Calu3 (cell line): ENCODE data around the gene ANK2. TPM values are rescaled to one million over a fixed set of nuclear protein-coding genes. Genes with fewer than 3 reads are reported as not detected.

Source experiments
- BruUV-seq: library from RNA; stranded (reverse); fragments of 400-500 nt; replicated peaks from 2 replicates; lab custom pipeline; 2021; lab: Mats Ljungman, UMichigan
- CTCF ChIA-PET: fragments of 300-600 bp; sonication (Branson Sonifier 250); formaldehyde crosslinking; loops from one replicate; lab custom pipeline; 2022; ENCODE audit warnings: antibody characterized with exemption; lab: Charles Lee
- DNase-seq: peaks from one replicate; pipeline ENCODE4 v3.0.0; 2022
- H3K27ac Mint-ChIP-seq: one replicate; pipeline ENCODE4 v1.8.0; 2022; ENCODE audit warnings: mixed read lengths; ENCODE audit not compliant: unreplicated experiment
- H3K27me3 Mint-ChIP-seq: one replicate; pipeline ENCODE4 v1.8.0; 2022; ENCODE audit warnings: mixed read lengths; ENCODE audit not compliant: unreplicated experiment
- H3K36me3 Mint-ChIP-seq: one replicate; pipeline ENCODE4 v1.8.0; 2022; ENCODE audit warnings: mild to moderate bottlenecking, moderate library complexity, mixed read lengths; ENCODE audit not compliant: insufficient read depth, unreplicated experiment
- H3K4me1 Mint-ChIP-seq: one replicate; pipeline ENCODE4 v1.8.0; 2022; ENCODE audit warnings: mild to moderate bottlenecking, low read depth, mixed read lengths; ENCODE audit not compliant: unreplicated experiment
- H3K4me3 Mint-ChIP-seq: one replicate; pipeline ENCODE4 v1.8.0; 2022; ENCODE audit warnings: mild to moderate bottlenecking, low read depth, moderate library complexity, mixed read lengths; ENCODE audit not compliant: unreplicated experiment
- H3K9me3 Mint-ChIP-seq: one replicate; pipeline ENCODE4 v1.8.0; 2022; ENCODE audit warnings: low read depth, mixed read lengths; ENCODE audit not compliant: unreplicated experiment
- intact Hi-C: fragments of 100-400 bp; cut with micrococcal nuclease; formaldehyde crosslinking; loops from one replicate; pipeline ENCODE4 v1.10.0; 2022; ENCODE audit not compliant: unreplicated experiment
- total RNA-seq: library from RNA; stranded (reverse); gene quantifications from 2 replicates; pipeline ENCODE4 v1.2.3, GENCODE V29; 2022
- TF ChIP-seq, protein P1 (sequence below): fragments of 200-600 bp; IDR thresholded peaks from one replicate; pipeline ENCODE4 v1.8.0; 2022; ENCODE audit warnings: antibody characterized with exemption; ENCODE audit not compliant: unreplicated experiment

Gene ANK2
- total RNA-seq, 1 experiment from 2014 or later, result 4.1 TPM

DNA sequence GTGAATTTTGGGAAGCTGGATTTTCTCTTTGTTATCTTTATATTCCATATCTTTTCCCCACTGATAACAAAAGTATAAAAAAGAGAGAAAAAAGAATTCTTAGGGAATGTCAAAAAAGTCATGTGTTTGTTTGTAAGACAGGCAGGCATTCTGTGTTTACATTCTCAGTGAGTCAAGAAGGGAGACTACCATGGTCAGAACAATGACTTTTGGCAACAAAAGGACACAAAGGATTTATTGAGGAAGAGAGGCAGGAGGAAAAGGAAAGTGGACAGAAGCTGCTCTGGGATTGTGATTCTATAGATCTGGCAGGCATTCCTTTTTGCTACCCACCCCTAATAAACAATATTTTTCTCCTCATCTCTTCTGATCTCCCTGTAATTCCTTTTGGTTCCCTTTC, 5.9 kb upstream of the ANK2 start:
- H3K4me1 Mint-ChIP-seq, result no peaks in the 10 kb centered on the region
- H3K36me3 Mint-ChIP-seq, result no peaks in the 10 kb centered on the region
- intact Hi-C loops, result no loop called here
- H3K27me3 Mint-ChIP-seq, result no peaks in the 10 kb centered on the region
- CTCF ChIA-PET, result no interaction called here
- H3K9me3 Mint-ChIP-seq, result no peaks in the 10 kb centered on the region
- no TSS peak for BruUV-seq
- no peak overlapping the region for H3K4me3 Mint-ChIP-seq
- TF ChIP-seq, protein P1, sequence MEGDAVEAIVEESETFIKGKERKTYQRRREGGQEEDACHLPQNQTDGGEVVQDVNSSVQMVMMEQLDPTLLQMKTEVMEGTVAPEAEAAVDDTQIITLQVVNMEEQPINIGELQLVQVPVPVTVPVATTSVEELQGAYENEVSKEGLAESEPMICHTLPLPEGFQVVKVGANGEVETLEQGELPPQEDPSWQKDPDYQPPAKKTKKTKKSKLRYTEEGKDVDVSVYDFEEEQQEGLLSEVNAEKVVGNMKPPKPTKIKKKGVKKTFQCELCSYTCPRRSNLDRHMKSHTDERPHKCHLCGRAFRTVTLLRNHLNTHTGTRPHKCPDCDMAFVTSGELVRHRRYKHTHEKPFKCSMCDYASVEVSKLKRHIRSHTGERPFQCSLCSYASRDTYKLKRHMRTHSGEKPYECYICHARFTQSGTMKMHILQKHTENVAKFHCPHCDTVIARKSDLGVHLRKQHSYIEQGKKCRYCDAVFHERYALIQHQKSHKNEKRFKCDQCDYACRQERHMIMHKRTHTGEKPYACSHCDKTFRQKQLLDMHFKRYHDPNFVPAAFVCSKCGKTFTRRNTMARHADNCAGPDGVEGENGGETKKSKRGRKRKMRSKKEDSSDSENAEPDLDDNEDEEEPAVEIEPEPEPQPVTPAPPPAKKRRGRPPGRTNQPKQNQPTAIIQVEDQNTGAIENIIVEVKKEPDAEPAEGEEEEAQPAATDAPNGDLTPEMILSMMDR, result no peak
- no peak overlapping the region for H3K27ac Mint-ChIP-seq
- no peak for DNase-seq

DNA sequence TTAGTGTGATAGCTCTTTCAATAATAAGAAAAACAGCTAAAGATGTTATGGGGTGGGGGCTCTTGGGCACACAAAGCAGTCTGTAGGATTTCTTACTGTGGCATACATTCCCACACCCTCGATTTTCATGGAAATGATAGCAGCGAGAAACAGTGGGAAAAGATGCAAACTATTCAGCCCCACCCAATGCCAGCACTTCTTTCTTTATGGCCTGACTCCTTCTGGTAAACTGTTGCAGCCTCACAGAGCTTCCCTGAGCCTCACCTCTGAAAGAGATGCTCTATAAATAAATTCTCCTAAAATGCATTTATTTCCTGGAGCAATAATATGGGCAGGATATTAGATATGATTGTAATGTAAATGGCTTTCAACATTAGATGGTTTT, 910 bp downstream of the ANK2 start:
- TF ChIP-seq, protein P1, result no peak
- H3K27me3 Mint-ChIP-seq, result no peaks in the 10 kb centered on the region
- no peak overlapping the region for H3K27ac Mint-ChIP-seq
- H3K9me3 Mint-ChIP-seq, result no peaks in the 10 kb centered on the region
- DNase-seq, result no peak
- no peak overlapping the region for H3K4me3 Mint-ChIP-seq
- no peaks in the 10 kb centered on the region for H3K4me1 Mint-ChIP-seq
- CTCF ChIA-PET, result no interaction called here
- no peaks in the 10 kb centered on the region for H3K36me3 Mint-ChIP-seq
- intact Hi-C loops, result no loop called here
- BruUV-seq, result no TSS peak

DNA sequence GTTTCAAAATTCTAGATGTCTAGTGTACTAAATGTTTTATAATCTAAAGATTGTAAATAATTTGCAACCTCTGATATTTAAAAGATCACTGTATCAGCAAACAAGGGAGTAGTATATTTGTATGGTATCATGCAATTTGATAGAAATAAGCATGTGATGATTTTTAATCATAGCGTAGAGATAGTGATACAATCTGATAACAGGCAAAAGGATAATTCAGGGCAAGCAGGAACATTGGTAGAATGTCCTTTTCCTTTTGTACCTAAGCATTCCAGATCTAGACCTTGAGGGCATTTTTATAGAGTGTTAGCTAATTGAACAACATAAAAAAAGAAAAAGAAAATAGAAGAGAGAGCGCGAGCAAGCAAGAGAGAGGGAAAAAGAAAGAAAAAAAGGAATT, 1.4 kb downstream of the ANK2 start:
- CTCF ChIA-PET, result no interaction called here
- Mint-ChIP-seq H3K4me1 (no peaks in the 10 kb centered on the region), H3K27ac (no peak overlapping the region), H3K36me3 (no peaks in the 10 kb centered on the region), H3K9me3 (no peaks in the 10 kb centered on the region), H3K4me3 (no peak overlapping the region), H3K27me3 (no peaks in the 10 kb centered on the region)
- no peak for DNase-seq
- intact Hi-C loops, result no loop called here
- TF ChIP-seq, protein P1, result no peak
- no TSS peak for BruUV-seq

DNA sequence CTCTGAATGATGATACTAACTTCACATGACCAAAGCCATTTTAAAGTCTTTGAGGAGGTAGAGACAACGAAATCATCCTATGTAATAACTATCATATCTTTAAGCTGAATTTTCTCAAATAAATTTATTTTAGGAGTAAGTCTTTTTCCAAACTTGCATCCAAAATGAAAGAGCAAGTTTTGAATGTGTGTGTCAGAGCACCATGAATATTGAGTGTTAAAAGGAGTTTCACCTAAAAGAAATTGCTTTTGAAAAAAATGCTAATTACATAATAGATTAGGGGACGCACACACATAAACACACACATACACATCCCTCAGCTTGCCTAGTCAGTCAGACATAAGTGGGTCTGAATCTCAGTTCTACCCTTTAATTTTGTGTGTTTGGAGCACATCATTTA, 1.9 kb downstream of the ANK2 start:
- H3K9me3 Mint-ChIP-seq, result no peaks in the 10 kb centered on the region
- TF ChIP-seq, protein P1, result no peak
- no peak overlapping the region for H3K27ac Mint-ChIP-seq
- BruUV-seq, result no TSS peak
- H3K27me3 Mint-ChIP-seq, result no peaks in the 10 kb centered on the region
- no peaks in the 10 kb centered on the region for H3K36me3 Mint-ChIP-seq
- no peaks in the 10 kb centered on the region for H3K4me1 Mint-ChIP-seq
- no peak for DNase-seq
- intact Hi-C loops, result no loop called here
- CTCF ChIA-PET, result no interaction called here
- no peak overlapping the region for H3K4me3 Mint-ChIP-seq
